Stimulated activated CD4-positive, alpha-beta T cell treated with anti-CD3 and anti-CD28 coated beads, TNF-alpha, amount 100 ng/mL, for 1 hour (primary cell): ENCODE data around the gene GPR15.

Experiments
- DNase-seq, 3 donors: peaks; one replicate each; pipeline ENCODE4 v3.0.0-alpha.2; 2020; ENCODE audit warnings: low read depth in 3 of 3, low spot score in 1 of 3

The GPR15 gene

DNA sequence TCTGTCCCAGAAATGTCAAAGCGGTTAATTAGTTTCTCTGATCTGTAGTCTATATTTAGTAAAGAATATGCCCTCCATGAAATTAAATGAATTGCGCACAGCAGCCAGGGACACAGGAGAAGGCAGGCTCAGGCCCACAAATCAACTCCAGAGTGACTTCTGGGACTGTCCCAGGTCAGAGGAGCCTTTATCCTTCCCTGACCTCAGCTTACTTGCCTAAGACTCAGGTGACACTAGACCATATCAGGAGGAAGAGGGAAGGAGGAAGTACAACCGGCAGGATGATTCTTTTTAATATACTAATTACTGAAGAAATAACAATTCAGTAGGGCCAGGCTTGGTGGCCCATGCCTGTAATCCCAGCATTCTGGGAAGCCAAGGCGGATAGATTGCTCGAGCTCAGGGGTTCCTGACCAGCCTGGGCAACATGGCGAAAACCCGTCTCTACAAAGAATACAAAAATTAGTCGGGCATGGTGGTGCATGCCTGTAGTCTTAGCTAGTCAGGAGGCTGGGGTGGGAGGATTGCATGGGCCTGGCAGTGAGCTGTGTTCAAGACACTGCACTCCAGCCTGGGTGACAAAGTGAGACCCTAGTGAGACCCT, 1.8 kb upstream of the GPR15 start:
- no peak for DNase-seq

DNA sequence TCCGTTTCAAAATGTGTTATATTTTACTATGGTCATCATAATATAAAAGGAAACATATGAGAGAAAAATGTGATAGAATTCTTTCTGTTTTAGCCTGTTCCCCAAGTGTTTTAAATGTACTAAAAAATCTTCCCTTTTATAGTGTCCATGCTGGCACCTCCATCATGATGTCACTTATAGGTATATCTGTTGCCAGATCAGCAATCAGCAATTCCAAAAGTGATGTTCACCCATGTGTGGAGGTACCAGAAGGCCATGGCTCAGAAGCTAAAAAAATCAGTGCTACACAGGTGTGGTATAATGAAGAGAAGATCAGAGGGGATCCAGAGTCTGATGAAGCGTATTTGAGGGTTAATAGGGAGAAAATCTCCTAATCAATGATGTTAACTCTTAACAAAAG, 1.1 kb upstream of the GPR15 start:
- DNase-seq = no peak

DNA sequence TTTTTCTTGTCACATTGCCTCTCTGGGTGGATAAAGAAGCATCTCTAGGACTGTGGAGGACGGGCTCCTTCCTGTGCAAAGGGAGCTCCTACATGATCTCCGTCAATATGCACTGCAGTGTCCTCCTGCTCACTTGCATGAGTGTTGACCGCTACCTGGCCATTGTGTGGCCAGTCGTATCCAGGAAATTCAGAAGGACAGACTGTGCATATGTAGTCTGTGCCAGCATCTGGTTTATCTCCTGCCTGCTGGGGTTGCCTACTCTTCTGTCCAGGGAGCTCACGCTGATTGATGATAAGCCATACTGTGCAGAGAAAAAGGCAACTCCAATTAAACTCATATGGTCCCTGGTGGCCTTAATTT, 478 bp downstream of the GPR15 start:
- DNase-seq = no peak

DNA sequence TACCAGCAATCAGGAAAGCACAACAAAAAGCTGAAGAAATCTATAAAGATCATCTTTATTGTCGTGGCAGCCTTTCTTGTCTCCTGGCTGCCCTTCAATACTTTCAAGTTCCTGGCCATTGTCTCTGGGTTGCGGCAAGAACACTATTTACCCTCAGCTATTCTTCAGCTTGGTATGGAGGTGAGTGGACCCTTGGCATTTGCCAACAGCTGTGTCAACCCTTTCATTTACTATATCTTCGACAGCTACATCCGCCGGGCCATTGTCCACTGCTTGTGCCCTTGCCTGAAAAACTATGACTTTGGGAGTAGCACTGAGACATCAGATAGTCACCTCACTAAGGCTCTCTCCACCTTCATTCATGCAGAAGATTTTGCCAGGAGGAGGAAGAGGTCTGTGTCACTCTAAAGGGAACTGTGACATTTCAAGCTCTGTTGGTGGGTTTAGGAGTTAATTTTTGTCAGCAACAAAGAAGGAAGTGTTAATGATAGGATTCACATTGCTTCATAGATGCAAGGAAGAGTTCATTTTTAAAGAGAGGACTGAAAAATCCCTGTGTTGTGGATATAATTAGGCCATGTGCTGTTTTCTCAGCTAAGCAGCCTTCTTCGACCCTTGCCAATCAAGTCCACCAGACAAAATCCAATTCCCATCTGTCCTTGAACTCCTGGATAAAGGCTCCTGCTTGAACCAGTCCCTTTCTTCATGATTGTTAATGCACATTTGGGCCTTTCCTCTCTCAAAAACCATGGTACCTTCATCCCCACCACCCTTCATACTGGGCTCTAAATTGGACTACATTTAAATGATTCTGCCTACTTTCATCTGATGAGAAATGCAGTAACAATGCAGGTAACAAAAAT, 1.2 kb downstream of the GPR15 start:
- no peak for DNase-seq

DNA sequence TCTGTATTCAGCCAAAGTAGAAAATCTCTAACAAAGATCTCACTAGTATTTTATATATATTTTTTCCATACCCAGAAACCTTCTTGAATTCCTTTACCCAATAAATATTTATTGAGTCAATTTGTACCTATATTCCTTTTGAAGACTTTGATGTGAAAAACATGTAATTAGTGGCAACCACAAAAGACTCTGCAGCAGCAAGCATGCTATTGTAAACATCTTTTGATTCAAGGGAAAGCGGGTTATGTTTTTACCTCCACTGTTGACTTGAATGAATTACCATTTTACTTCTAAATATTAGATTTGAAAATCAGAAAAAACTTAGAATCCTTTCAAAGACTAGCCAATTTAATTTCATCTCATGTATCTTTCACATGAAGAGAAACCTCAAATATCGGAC, 2.4 kb downstream of the GPR15 start:
- DNase-seq = no peak

DNA sequence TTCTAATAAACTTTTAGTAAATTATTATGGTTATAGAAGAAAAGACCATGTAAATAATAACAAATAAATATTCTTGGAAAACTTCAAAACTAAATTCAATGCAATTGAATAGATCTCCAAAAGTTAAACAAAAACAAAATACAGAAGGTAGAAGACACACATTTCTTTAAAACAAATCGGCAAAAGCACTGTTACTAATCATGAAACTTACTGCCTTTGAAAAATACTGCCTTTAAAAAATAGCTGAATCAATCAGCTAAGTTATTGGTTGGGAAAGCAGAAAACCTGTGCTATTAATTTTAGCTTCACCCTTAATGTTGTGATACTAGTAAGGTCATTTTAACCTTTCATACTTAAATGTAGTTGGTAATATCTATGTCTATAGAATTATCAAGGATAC, 3.0 kb downstream of the GPR15 start:
- DNase-seq = no peak

DNA sequence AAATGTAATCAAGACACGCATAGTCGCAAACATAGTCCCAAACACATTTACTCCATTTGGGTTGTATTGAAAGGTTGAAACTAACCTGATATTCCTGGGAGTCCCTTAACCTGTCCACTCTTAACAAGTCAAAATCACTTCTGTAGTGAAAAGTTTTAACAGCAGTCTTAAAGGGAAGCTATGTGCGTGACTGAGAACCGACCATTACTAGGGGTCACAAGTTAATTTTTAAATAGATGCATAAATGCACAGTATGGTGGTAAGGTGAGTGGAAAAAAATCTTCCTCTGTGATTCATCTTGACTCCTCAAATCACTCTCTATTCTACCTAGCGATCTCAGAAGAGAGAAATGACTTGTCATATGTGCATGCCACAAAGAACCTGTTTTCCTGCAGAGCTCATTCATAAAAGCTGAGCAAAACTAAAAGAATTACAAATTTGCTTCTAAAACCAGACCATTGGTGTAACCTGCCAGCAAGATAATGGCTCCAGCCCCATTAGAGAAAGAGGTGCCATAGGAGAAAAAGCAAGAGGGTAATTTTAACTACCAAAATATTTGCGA, 4.8 kb downstream of the GPR15 start:
- DNase-seq = no peak

DNA sequence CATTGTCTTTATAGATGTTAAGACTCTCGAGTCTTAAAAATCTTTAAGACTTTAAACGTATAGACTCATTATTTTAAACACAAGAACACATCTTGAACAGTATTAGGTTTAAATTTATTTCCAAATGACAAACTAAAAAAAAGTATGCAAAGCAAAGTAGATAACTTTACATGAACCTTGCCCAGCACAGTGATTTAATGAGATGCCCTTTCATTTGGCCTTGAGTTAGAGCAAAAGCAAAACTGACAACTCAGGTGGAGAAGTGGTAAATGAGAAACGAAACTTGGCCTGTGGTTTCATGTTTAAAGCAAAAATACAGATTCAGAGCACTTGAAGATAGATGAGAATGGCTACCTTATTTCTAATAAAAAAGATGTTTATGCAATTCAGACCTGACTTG, 8.6 kb downstream of the GPR15 start:
- no peak for DNase-seq

DNA sequence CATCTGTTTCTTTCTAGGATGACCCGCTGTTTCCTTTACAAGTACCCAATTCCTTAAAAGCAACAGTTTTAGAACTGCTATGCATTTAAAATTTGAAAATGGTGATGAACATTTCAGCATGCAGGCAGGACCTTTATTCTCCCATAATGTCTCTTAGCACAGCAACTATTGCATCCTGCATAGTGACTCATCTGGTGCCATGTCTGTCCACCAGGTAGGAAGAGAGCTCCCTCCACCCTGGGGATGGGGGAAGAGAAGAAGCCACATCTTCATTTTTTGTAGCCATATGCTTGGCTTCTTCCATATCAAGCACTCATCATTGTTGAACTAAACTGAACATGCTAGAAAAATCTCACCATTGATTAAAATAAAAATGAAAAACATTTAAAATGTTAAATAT, 9.9 kb downstream of the GPR15 start:
- no peak for DNase-seq

DNA sequence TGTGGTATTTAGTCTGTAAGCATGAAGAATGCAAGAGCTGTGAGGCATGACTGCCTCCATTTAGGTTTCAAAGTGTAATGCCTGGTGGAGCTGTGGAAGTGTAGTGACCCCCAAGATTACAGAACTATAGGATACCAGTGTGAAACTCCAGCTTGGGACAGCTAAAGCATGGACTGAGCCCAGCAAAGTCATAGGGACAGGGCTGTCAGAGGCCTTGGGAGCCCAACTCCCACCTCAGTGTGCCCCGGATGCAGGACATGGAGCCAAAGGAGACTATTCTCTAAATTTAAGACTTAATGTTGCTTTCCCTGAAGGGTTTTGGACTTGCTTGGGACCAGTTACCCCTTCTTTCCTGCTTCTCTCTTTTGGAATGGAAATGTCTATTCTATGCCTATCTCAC, 10.8 kb downstream of the GPR15 start:
- no peak for DNase-seq

DNA sequence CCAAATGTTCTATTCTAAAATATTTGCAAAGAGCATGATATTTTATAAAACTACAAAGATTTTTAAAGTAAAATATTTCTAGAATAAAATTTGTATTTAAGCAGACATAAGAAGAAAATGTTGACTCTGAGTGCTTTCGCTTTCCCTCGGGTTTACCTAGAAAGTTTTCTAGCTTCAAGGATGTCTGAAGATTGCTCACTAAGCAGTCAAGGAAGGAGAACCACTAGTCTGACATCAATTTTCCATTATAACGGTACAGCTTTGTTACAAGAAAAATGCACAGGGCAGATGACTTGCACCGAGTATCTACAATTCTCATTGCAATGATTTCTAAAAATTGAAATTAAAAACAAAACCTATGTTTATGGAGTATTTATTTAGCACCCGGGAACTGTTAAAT, 14.2 kb downstream of the GPR15 start:
- DNase-seq = no peak

DNA sequence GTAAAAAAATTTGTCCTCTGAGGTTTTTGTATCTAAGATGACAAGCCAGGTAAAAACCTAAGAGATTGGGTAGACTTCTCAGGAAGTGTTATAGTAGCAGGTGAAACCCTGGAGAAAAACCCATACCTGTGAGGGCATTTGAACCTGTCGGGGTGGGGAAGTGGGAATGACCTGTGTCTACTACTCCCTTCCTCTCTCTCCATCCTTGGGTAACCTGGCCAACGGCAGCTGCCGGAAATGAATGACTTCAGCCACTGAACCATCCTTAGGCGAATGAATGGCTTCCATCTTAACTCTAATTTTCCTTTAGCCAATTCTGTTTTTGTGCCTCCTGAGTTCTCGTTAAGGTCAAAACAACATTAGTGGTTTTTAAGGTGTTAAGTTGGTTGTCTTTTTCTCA, 16.8 kb downstream of the GPR15 start:
- DNase-seq = no peak

DNA sequence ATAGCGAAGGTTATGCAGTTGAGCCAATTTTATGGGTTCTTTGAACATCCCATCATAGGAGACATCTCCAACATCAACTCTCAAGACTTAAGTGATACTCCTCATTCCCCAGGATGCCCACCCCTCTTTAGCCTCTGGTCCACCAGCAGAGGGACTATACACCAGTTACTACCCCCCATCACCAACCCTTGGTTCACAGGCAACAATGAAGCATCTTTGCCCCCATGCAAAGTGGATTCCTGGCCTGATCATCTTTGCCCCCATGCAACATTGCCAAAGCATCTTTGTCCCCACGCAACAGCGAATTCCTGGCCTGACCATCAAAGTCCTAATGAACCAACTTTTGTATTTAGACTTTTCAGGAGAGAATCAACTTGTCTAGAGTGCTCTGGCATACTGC, 19.1 kb downstream of the GPR15 start:
- DNase-seq = no peak

DNA sequence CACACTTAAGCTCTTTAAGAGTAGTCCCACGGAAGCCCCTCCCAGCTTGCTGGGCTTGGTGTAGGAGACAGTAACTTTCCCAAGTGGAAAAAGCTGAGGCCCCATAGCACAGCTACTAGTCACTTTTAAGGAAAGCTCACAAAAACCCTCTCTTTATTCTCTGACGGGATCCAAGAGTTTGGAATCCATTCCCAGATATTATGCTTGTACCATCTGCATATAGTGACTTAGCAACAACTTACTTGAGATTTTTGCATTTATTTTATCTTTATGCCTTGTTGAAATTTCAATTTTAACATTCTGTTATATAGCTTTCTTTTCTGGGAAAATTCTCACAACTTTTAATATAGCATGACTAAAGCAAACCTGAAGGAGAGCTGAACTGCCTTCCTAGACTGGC, 19.5 kb downstream of the GPR15 start:
- no peak for DNase-seq

DNA sequence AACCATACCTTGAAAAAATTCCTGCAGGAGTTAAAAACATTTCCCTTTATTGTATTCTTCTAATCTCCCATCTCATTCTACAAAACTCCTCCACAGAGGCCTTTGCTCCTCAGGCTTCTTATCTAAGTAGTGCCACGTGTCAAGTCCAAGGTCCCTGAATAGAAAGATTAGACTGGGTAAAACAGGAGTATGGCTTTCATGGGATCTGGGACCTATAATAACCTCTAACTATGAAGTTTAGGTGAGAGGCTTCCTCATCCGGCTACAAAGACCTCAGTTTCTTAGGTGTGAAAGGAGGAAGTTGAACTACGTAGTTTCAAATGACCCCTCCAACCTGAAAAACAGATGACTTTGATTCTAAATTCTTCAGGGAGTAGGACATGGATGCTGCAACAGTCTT, 20.0 kb downstream of the GPR15 start:
- no peak for DNase-seq

DNA sequence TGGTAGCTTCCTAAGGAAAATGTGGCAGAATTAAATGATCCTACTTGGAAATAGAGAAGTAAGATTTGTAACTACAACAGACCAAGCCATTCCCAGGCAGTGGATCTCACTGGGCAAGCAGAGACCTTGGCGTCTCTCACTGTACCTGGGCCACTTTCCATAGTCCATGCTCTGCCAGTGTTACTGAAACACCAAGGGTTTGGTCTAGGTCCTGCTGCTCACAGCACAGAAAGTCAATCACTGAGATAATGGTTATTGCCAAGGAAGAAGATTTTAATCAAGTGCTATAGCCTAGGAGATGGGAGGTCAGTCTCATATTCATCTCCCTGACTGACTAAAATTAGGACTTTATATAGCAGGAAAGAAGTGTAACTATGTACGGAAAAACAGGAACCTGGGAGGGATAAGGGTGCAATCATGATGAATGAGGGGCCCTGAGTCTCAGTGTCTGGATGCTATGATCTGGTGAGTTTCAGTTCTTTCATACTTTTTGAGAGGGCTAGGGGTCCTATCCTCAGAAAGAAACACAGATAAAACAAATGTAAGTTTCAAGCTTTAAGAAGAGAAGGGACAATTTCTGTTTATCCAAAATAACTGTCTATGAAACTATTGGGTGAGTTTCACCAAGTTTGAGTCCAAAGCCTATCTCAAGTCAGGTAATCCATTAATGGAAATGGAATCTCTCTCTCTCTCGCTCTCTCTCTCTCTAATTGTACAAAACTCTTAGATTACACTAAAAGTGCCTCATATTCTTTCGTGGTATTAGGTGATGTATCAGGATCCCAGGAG, 20.6 kb downstream of the GPR15 start:
- no peak for DNase-seq

DNA sequence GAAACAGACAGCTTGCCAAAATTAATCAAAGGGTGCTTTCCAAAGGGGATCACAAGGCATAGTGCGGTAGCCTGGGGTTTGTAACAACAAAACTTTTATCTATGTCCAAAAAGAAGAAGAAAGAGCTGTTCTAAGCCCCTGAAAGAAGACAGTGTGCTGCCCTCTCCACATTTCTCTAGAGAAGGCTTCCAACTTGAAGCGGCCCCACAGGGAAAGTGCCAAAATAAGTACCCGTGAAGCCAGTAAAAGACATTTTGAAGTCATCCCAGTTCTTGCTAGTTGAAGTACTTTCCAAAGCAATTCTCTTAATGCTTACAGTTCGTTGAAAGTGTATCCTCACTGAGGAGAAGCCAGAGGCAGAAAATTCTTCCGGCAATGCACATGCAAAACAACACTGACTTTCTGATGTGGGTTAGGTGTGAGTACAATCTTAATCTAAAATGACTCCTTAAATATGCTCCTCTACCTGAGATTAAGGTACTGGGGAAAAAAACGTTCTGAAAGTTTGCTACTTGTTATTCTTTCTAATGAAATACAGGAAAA, 21.3 kb downstream of the GPR15 start:
- DNase-seq = no peak

DNA sequence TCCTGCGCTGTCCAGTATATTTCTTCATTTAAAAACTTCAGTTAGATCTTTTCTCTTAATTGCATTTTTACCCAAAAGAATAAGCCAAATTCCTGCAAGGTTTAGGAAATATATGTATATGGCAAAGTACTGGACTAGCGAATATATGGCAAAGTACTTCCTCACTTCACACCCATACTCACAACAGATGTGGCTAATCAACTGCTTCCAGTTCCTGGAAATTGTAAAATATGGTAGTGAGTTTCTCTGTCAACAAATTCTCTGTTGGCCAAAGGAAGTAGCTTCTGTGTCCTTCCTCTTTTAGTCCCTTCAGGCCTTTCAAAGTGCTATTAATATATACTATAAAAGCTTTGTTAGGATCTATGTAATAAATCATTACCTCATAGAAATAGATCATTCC, 22.0 kb downstream of the GPR15 start:
- no peak for DNase-seq

DNA sequence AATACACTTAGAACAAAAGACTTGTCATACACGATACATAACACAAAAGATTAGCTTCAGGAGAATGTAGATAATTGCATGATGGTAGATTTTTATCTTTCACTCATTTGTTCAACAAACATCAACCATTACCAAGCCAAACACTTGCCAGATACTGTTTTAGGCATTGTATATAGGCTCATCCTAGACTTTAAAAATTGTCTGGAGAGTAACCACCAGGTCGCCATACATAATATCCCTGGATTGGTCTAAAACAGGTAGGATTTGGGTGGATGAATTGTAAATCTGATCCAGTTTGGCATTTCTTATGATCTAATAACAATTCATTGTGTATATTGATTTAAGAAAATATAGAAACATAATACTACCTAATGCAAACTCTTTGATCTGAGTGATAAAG, 22.8 kb downstream of the GPR15 start:
- DNase-seq = no peak

DNA sequence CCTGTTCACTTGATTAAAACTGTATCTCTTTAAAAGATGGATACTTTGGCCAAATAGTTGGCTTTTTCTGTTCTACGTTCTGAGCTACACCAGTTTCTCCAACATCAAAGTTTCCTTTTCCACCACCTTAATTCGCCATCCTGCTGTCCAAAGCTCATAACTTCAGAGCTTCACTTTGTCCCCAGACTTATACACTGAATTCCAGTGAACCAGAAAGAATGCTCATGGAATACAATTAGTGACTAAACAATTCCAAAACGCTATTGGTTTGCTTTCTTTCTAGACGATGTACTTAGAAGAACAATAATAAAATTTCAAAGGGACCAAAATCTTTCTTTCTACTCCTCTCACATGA, 23.2 kb downstream of the GPR15 start:
- no peak for DNase-seq

DNA sequence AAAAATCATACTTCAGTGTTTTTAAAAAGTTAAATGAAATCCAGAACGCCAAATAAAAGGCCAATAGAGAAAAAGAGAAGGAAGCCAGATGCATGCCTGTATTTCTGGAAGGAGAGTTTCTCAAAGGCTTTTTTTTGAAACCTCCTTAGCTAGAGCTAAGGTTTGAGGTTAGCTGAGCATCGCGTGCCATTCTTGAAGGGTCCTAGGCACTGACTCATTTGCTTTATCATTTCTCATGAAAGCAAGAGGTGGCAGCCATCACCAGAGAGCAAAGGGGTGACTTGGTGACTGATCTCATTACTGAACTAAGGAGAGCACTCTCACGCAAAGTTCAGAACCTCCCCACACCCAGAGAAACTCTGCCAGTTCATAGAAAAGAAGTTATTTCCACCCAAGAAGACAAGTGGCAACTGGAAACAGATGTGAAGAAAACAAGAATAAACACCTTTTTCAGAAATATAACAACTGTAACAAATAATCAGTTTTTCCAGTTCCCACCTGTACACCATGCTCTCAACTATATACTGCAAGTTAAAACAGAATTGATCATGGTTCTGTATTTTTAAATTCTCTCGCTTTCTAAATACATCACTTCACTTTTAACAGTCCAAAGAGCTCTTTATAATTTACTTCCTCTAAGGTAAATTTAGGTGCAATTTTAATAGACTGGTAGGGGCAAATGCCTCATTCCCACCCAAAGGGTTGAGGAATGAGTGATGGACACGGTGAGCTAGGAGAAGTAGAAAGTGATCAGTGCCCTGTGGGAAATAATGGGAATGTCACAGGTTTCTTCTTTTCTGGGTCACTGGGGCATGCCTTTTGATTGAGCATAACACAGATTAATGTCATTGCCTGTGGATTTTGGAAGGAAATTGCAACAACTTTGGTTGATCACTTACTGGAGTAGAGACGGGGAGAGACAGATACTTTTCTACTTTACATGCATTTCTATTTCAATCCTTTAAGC, 24.7 kb downstream of the GPR15 start:
- DNase-seq = peak; percentile 28 to 52 (median 29)
